ENCODE results near the gene SLC25A51.

The SLC25A51 gene

GRCh38 chr9:37936376-37936775, 32.4 kb upstream of the SLC25A51 start:
- no peak for DNase-seq

- no peak for DNase-seq
Measured at GRCh38 chr9:37935096-37935495, 31.2 kb upstream of the SLC25A51 start.

GRCh38 chr9:37931592-37931991, 27.7 kb upstream of the SLC25A51 start:
- DNase-seq: no peak

GRCh38 chr9:37929441-37929895, 25.5 kb upstream of the SLC25A51 start:
- no peak for DNase-seq

- DNase-seq: no peak
Measured at GRCh38 chr9:37928552-37929430, 24.9 kb upstream of the SLC25A51 start.

GRCh38 chr9:37927601-37928551, 23.9 kb upstream of the SLC25A51 start:
- DNase-seq: no peak

GRCh38 chr9:37927132-37927531, 23.2 kb upstream of the SLC25A51 start:
- no peak for DNase-seq

GRCh38 chr9:37926737-37927118, 22.8 kb upstream of the SLC25A51 start:
- DNase-seq: no peak

- DNase-seq: no peak
Measured at GRCh38 chr9:37925786-37926736, 22.1 kb upstream of the SLC25A51 start.

GRCh38 chr9:37925006-37925405, 21.1 kb upstream of the SLC25A51 start:
- no peak for DNase-seq

- DNase-seq: no peak
Measured at GRCh38 chr9:37924538-37924937, 20.6 kb upstream of the SLC25A51 start.

GRCh38 chr9:37923796-37924427, 20.0 kb upstream of the SLC25A51 start:
- no peak for DNase-seq

GRCh38 chr9:37923118-37923795, 19.3 kb upstream of the SLC25A51 start:
- DNase-seq: no peak

GRCh38 chr9:37922363-37923117, 18.6 kb upstream of the SLC25A51 start:
- no peak for DNase-seq

- DNase-seq: no peak
Measured at GRCh38 chr9:37921546-37922300, 17.8 kb upstream of the SLC25A51 start.

- DNase-seq: no peak
Measured at GRCh38 chr9:37921168-37921510, 17.2 kb upstream of the SLC25A51 start.

GRCh38 chr9:37920471-37921167, 16.7 kb upstream of the SLC25A51 start:
- peak; percentile 2 to 33 for DNase-seq

- DNase-seq: no peak
Measured at GRCh38 chr9:37919956-37920335, 16.0 kb upstream of the SLC25A51 start.

GRCh38 chr9:37919246-37919955, 15.5 kb upstream of the SLC25A51 start:
- no peak for DNase-seq
